B cell (primary cell): Measurements from ENCODE around the gene TSPYL6. TPM values are rescaled to one million over a fixed set of nuclear protein-coding genes. Genes with fewer than 3 reads are reported as not detected.

Source experiments
- ATAC-seq: fragments of 200-7000 bp; cut with Tn5 transposase; one replicate; pipeline ENCODE4 v1.10.0; 2021; ENCODE audit warnings: low read depth, mild to moderate bottlenecking, moderate number of reproducible peaks, moderate library complexity
- CTCF ChIA-PET: fragments of 350-600 bp; sonication (Branson Sonifier 250); formaldehyde crosslinking; loops from one replicate; lab custom pipeline; 2021; ENCODE audit warnings: antibody characterized with exemption, inconsistent platforms; lab: Charles Lee
- POLR2A ChIA-PET: fragments of 350-600 bp; sonication (Branson Sonifier 250); formaldehyde crosslinking; loops from one replicate; lab custom pipeline; 2021; ENCODE audit warnings: antibody characterized with exemption; lab: Charles Lee
- DNase-seq: peaks from one replicate; pipeline ENCODE4 v3.0.0; 2013
- H2AFZ ChIP-seq: 2 replicates; pipeline ENCODE4 v1.6.1; 2012; ENCODE audit warnings: mild to moderate bottlenecking, low read depth, low read length; ENCODE audit not compliant: insufficient read depth, poor library complexity, severe bottlenecking
- H3K27ac ChIP-seq, 2 donors: 1 replicate in 1 of 2; 2 replicates in 1 of 2; pipeline ENCODE4 v1.5.1; 2012 to 2013; ENCODE audit warnings: low read length in 2 of 2, mild to moderate bottlenecking in 2 of 2, moderate library complexity in 1 of 2
- H3K27me3 ChIP-seq, 4 experiments: fragments of 200-600 bp in 1 of 4; sonication (generic) in 1 of 4; replicated peaks in 1 of 4; 1 replicate in 2 of 4; 2 replicates in 2 of 4; pipeline versions ENCODE4 v1.6.1 to v1.7.0; 2013 to 2016; ENCODE audit warnings: low read length in 3 of 4, mild to moderate bottlenecking in 2 of 4, mixed read lengths in 1 of 4, moderate library complexity in 1 of 4; ENCODE audit not compliant: insufficient read depth in 4 of 4, control insufficient read depth in 3 of 4; ENCODE audit errors: control extremely low read depth in 1 of 4
- H3K36me3 ChIP-seq, 2 experiments: replicated peaks in 1 of 2; 1 replicate in 1 of 2; 2 replicates in 1 of 2; pipeline versions ENCODE4 v1.6.1 to v1.7.1; 2013; ENCODE audit warnings: low read length in 1 of 2; ENCODE audit not compliant: insufficient read depth in 2 of 2, control insufficient read depth in 1 of 2; ENCODE audit errors: control extremely low read depth in 1 of 2, extremely low read depth in 1 of 2
- H3K4me1 ChIP-seq, 2 donors: fragments of 200-600 bp in 1 of 2; sonication (generic) in 1 of 2; 1 replicate in 1 of 2; 2 replicates in 1 of 2; pipeline versions ENCODE4 v1.5.1 to v1.6.1; 2013 to 2017; ENCODE audit warnings: low read length in 2 of 2; ENCODE audit not compliant: control insufficient read depth in 2 of 2, insufficient read depth in 2 of 2
- H3K4me2 ChIP-seq: replicated peaks from 2 replicates; pipeline ENCODE3; 2012; ENCODE audit warnings: mild to moderate bottlenecking, low read depth, low read length; ENCODE audit not compliant: poor library complexity, severe bottlenecking
- H3K4me3 ChIP-seq, 5 experiments: fragments of 200-600 bp in 1 of 5; sonication (generic) in 1 of 5; 1 replicate in 3 of 5; 2 replicates in 2 of 5; pipeline versions ENCODE4 v1.5.1 to v1.7.0; 2011 to 2016; ENCODE audit warnings: low read length in 4 of 5, mild to moderate bottlenecking in 4 of 5, low read depth in 2 of 5, control low read depth in 1 of 5, moderate library complexity in 1 of 5; ENCODE audit not compliant: insufficient read depth in 1 of 5; ENCODE audit errors: control extremely low read depth in 1 of 5, extremely low read depth in 1 of 5
- H3K79me2 ChIP-seq: fragments of 200-600 bp; sonication (generic); one replicate; pipeline ENCODE4 v1.6.0; 2016; ENCODE audit warnings: low read length; ENCODE audit not compliant: control insufficient read depth, insufficient read depth
- H3K9ac ChIP-seq: fragments of 200-600 bp; sonication (generic); 2 replicates; pipeline ENCODE4 v1.6.1; 2017; ENCODE audit warnings: mild to moderate bottlenecking, low read length, moderate library complexity
- H3K9me3 ChIP-seq, 3 donors: one replicate each; pipeline versions ENCODE4 v1.6.1 to v1.7.1; 2013; ENCODE audit warnings: low read length in 2 of 3; ENCODE audit not compliant: control insufficient read depth in 2 of 3, insufficient read depth in 1 of 3; ENCODE audit errors: control extremely low read depth in 1 of 3
- H4K20me1 ChIP-seq: 2 replicates; pipeline ENCODE4 v1.6.0; 2012; ENCODE audit warnings: mild to moderate bottlenecking, low read length; ENCODE audit not compliant: insufficient read depth, control insufficient read depth, poor library complexity, severe bottlenecking
- H3K27ac Mint-ChIP-seq: one replicate; pipeline ENCODE4 v1.8.0; 2021; ENCODE audit warnings: mixed read lengths
- H3K27me3 Mint-ChIP-seq: one replicate; pipeline ENCODE4 v1.8.0; 2021; ENCODE audit warnings: mixed read lengths
- H3K4me1 Mint-ChIP-seq: one replicate; pipeline ENCODE4 v1.8.0; 2021; ENCODE audit warnings: mixed read lengths
- H3K4me3 Mint-ChIP-seq: one replicate; pipeline ENCODE4 v1.8.0; 2021; ENCODE audit warnings: mixed read lengths
- H3K9me3 Mint-ChIP-seq: one replicate; pipeline ENCODE4 v1.8.0; 2022; ENCODE audit warnings: mixed read lengths; ENCODE audit not compliant: insufficient read depth
- EZH2 ChIP-seq: IDR thresholded peaks from 2 replicates; pipeline ENCODE4 v1.6.1; 2012; ENCODE audit warnings: borderline replicate concordance, low read depth, mild to moderate bottlenecking, moderate library complexity, low read length; ENCODE audit not compliant: insufficient read depth, poor library complexity, severe bottlenecking
- WGBS: methylation state at CpG from one replicate; pipeline ENCODE4 v1.1.5; 2013; ENCODE audit warnings: missing lambda C conversion rate; ENCODE audit not compliant: insufficient coverage; 5-methylcytosine and 5-hydroxymethylcytosine counted together
- intact Hi-C: fragments of 100-400 bp; cut with micrococcal nuclease; formaldehyde crosslinking; loops from one replicate; pipeline ENCODE4 v1.10.0; 2022
- polyA plus RNA-seq: library from polyadenylated mRNA; depleted of rRNA; stranded (reverse); fragments of >200 nt; gene quantifications from 2 replicates; pipeline ENCODE4 v1.2.3, GENCODE V29; 2012
- total RNA-seq, 2 donors: library from RNA; stranded (reverse); fragments of 120-200 nt in 1 of 2; gene quantifications; 1 replicate in 1 of 2; 2 replicates in 1 of 2; pipeline versions ENCODE4 v1.2.3 to v1.2.4, GENCODE V29; 2013 to 2022
- TF ChIP-seq, protein P1 (sequence below): fragments of 200-600 bp; IDR thresholded peaks from one replicate; pipeline ENCODE4 v1.8.0; 2022; ENCODE audit warnings: antibody characterized with exemption, mild to moderate bottlenecking

Gene TSPYL6
- total and polyA plus RNA-seq, 2 donors (not counting 1 experiment from before 2014, with no cell fraction given), result not detected

DNA sequence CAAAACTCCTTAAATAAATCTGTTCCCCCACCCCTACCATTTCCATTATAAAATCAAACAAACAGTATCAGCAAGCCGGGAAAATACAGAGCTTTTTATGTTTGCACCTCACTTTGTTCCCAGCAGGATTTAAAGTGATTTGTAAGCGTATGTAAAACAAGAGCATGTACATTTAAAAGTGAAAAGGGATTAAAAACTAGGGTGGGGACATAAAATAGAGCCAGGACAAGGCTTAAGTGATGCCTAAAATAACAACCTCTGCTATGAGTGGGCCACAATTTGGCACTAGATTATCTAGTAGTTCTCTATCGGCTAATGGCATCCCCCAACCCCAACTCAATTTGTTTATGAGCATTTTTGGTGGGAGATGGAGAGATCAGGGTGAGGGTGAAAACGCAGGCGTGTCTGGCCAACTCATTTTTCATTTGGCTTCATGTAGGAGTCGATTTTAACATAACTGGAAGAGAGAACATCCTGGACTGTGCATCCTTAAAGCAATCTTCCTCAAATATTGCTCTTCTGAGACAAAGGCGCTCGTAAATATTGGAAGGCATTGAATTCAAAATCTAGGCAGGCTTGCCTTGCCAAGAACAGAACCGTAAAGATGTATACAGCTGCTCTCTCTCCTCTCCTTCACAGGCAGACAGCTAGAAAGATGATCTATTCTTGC lies 34.5 kb upstream of the TSPYL6 start:
- H3K9me3 ChIP-seq, result no peaks in the 10 kb centered on the region
- H3K4me3 ChIP-seq, result no peak overlapping the region
- no peaks in the 10 kb centered on the region for H3K27me3 Mint-ChIP-seq
- WGBS, result 95% methylated on average over 6 of the region's 9 CpGs
- ChIA-PET POLR2A (no interaction called here), CTCF (no interaction called here)
- H3K79me2 ChIP-seq, result no peaks in the 10 kb centered on the region
- ATAC-seq, result no peak
- no peaks in the 10 kb centered on the region for H3K36me3 ChIP-seq
- H4K20me1 ChIP-seq, result no peaks in the 10 kb centered on the region
- no peak overlapping the region for H3K27ac ChIP-seq
- TF ChIP-seq, protein P1, sequence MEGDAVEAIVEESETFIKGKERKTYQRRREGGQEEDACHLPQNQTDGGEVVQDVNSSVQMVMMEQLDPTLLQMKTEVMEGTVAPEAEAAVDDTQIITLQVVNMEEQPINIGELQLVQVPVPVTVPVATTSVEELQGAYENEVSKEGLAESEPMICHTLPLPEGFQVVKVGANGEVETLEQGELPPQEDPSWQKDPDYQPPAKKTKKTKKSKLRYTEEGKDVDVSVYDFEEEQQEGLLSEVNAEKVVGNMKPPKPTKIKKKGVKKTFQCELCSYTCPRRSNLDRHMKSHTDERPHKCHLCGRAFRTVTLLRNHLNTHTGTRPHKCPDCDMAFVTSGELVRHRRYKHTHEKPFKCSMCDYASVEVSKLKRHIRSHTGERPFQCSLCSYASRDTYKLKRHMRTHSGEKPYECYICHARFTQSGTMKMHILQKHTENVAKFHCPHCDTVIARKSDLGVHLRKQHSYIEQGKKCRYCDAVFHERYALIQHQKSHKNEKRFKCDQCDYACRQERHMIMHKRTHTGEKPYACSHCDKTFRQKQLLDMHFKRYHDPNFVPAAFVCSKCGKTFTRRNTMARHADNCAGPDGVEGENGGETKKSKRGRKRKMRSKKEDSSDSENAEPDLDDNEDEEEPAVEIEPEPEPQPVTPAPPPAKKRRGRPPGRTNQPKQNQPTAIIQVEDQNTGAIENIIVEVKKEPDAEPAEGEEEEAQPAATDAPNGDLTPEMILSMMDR, result no peak
- no peak for TF ChIP-seq EZH2
- DNase-seq, result no peak
- H3K9me3 Mint-ChIP-seq, result no peaks in the 10 kb centered on the region
- H2AFZ ChIP-seq, result no peak overlapping the region
- no peak overlapping the region for H3K27ac Mint-ChIP-seq
- no peaks in the 10 kb centered on the region for H3K4me1 Mint-ChIP-seq
- H3K4me1 ChIP-seq, result no peaks in the 10 kb centered on the region
- H3K27me3 ChIP-seq, result no peaks in the 10 kb centered on the region
- H3K4me2 ChIP-seq, result no peak overlapping the region
- no peak overlapping the region for H3K4me3 Mint-ChIP-seq
- H3K9ac ChIP-seq, result no peak overlapping the region
- intact Hi-C loops, result no loop called here

DNA sequence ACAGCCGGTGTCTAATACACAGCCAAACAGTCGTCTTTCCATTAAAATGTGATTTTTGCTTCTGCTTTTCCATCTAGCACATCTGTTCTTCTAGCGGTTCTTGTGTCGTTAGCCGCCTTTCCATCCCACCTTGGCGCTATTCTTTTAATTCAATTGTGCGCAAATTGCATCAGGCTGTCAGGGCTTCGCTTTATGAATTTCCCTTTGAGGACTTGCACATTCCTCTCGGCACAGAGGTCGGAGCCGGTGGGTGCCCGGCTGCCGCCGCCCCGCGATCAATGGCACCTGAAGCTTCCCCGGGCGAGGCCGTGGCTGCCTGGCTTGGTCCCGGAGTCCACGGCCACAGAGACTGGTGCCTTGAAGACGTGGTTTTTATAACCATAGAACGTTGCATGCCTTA lies 33.9 kb upstream of the TSPYL6 start:
- CTCF ChIA-PET, result no interaction called here
- Histone ChIP-seq H4K20me1 (no peaks in the 10 kb centered on the region), H2AFZ (no peak overlapping the region), H3K4me1 (no peaks in the 10 kb centered on the region), H3K9ac (no peak overlapping the region), H3K79me2 (no peaks in the 10 kb centered on the region), H3K27ac (no peak overlapping the region), H3K9me3 (no peaks in the 10 kb centered on the region), H3K4me2 (no peak overlapping the region), H3K36me3 (no peaks in the 10 kb centered on the region), H3K4me3 (no peak overlapping the region), H3K27me3 (no peaks in the 10 kb centered on the region)
- H3K4me1 Mint-ChIP-seq, result no peaks in the 10 kb centered on the region
- TF ChIP-seq, protein P1, result no peak
- TF ChIP-seq EZH2, result no peak
- intact Hi-C loops, result no loop called here
- H3K4me3 Mint-ChIP-seq, result no peak overlapping the region
- POLR2A ChIA-PET, result no interaction called here
- DNase-seq (no peak), ATAC-seq (no peak)
- H3K27me3 Mint-ChIP-seq, result no peaks in the 10 kb centered on the region
- H3K27ac Mint-ChIP-seq, result no peak overlapping the region
- WGBS, result 95% methylated on average over 21 of the region's 23 CpGs
- no peaks in the 10 kb centered on the region for H3K9me3 Mint-ChIP-seq
